ENCODE results near the gene EAF1.

Gene EAF1

DNA sequence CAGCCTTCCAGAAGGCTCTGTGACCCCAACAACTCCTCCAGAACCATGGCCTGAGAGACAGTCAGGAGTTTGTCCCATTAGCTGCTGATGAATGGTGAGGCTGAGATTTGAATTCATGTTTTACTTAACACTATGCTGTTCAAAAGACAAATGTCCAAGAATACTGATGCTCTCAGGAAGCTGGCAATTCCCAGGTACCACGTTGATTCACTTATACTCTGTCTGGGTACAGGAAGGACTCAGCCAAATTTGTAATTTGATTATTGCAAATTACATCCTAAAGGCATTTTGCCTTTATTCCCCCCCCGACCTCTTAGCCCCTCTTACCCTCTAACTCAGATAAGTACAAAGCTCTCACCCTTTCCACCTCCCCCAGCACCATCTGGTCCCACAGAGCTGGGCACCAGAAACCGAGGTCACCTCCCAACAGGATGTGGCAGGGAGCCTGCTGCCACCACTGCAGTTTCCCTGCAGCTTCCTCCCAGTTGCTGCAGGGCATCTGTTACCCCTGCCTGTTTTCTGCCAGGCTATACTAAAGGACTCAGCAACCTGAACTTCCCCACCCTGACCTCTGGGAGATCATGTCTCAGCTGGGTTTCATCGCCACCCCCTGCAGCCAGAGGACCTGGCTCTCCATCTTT is 33.6 kb downstream of the EAF1 start:
- no peak for TF ChIP-seq L3MBTL2 (conservative IDR thresholded peaks at IDR 0.05)
- no peak for TF ChIP-seq ZNF384 (IDR thresholded peaks at IDR 0.05)
- no peak for TF ChIP-seq LEF1 (IDR thresholded peaks at IDR 0.05; ENCODE audit: borderline replicate concordance)
- no peak for TF ChIP-seq TARDBP (IDR thresholded peaks at IDR 0.05)
- TF ChIP-seq HDGF (IDR thresholded peaks at IDR 0.05; ENCODE audit: borderline replicate concordance) = no peak
- no peak for TF ChIP-seq ARNT (IDR thresholded peaks at IDR 0.05)
- no peak for TF ChIP-seq NFRKB (IDR thresholded peaks at IDR 0.05)
- no peak for TF ChIP-seq FOXA1 (IDR thresholded peaks at IDR 0.05)
- TF ChIP-seq SP1 (IDR thresholded peaks at IDR 0.05) = no peak
- no peak for TF ChIP-seq BHLHE40 (IDR thresholded peaks at IDR 0.05; ENCODE audit: borderline replicate concordance)
- no peak for TF ChIP-seq FOXK2 (IDR thresholded peaks at IDR 0.05)
- no peak for TF ChIP-seq PKNOX1 (IDR thresholded peaks at IDR 0.05)
- TF ChIP-seq SUZ12 (IDR thresholded peaks at IDR 0.05) = no peak
- CTCF ChIA-PET = no interaction called here
- DNase-seq (ENCODE audit: extremely low spot score) = no peak
- POLR2A ChIA-PET = no interaction called here

GRCh38 chr3:15462451-15462850 is 35.1 kb downstream of the EAF1 start:
- DNase-seq (ENCODE audit: extremely low spot score) = no peak
- TF ChIP-seq NFRKB (IDR thresholded peaks at IDR 0.05) (no peak), SUZ12 (IDR thresholded peaks at IDR 0.05) (no peak), L3MBTL2 (conservative IDR thresholded peaks at IDR 0.05) (no peak), FOXK2 (IDR thresholded peaks at IDR 0.05) (no peak)
- CTCF ChIA-PET = no interaction called here
- POLR2A ChIA-PET = no interaction called here

- DNase-seq (ENCODE audit: extremely low spot score) = no peak
- ChIA-PET POLR2A (no interaction called here), CTCF (interaction anchor here (1.0 kb wide), 1 partner anchor 9 kb away, joined by 3 read pairs; no protein-coding TSS in a partner anchor)
- TF ChIP-seq LEF1 (IDR thresholded peaks at IDR 0.05; ENCODE audit: borderline replicate concordance) (no peak), NFRKB (IDR thresholded peaks at IDR 0.05) (no peak), ZNF384 (IDR thresholded peaks at IDR 0.05) (no peak), L3MBTL2 (conservative IDR thresholded peaks at IDR 0.05) (no peak), HDGF (IDR thresholded peaks at IDR 0.05; ENCODE audit: borderline replicate concordance) (no peak), CTBP1 (IDR thresholded peaks at IDR 0.05; ENCODE audit: borderline replicate concordance) (no peak), FOXM1 (IDR thresholded peaks at IDR 0.05; ENCODE audit: borderline replicate concordance) (no peak), SP1 (IDR thresholded peaks at IDR 0.05) (no peak), FOXA1 (IDR thresholded peaks at IDR 0.05) (no peak), PKNOX1 (IDR thresholded peaks at IDR 0.05) (no peak), ELF4 (IDR thresholded peaks at IDR 0.05) (no peak), TARDBP (IDR thresholded peaks at IDR 0.05) (no peak)
Observed at GRCh38 chr3:15465876-15466585, 38.6 kb downstream of the EAF1 start.

GRCh38 chr3:15467227-15468181 is 40.1 kb downstream of the EAF1 start:
- no peak for DNase-seq (ENCODE audit: extremely low spot score)
- ChIA-PET POLR2A (no interaction called here), CTCF (interaction anchor here (1.0 kb wide), 1 partner anchor 10 kb away, joined by 3 read pairs; no protein-coding TSS in a partner anchor)
- TF ChIP-seq NFRKB (IDR thresholded peaks at IDR 0.05) (no peak), CTBP1 (IDR thresholded peaks at IDR 0.05; ENCODE audit: borderline replicate concordance) (no peak), ELF4 (IDR thresholded peaks at IDR 0.05) (no peak), BHLHE40 (IDR thresholded peaks at IDR 0.05; ENCODE audit: borderline replicate concordance) (no peak), ARNT (IDR thresholded peaks at IDR 0.05) (no peak), FOXM1 (IDR thresholded peaks at IDR 0.05; ENCODE audit: borderline replicate concordance) (no peak), LEF1 (IDR thresholded peaks at IDR 0.05; ENCODE audit: borderline replicate concordance) (no peak), HDGF (IDR thresholded peaks at IDR 0.05; ENCODE audit: borderline replicate concordance) (no peak), PKNOX1 (IDR thresholded peaks at IDR 0.05) (no peak), ZNF384 (IDR thresholded peaks at IDR 0.05) (no peak), SP1 (IDR thresholded peaks at IDR 0.05) (no peak), SUZ12 (IDR thresholded peaks at IDR 0.05) (no peak), L3MBTL2 (conservative IDR thresholded peaks at IDR 0.05) (no peak), FOXK2 (IDR thresholded peaks at IDR 0.05) (no peak), TARDBP (IDR thresholded peaks at IDR 0.05) (no peak), FOXA1 (IDR thresholded peaks at IDR 0.05) (no peak)

- ChIA-PET POLR2A (no interaction called here), CTCF (no interaction called here)
- DNase-seq (ENCODE audit: extremely low spot score) = no peak
- TF ChIP-seq FOXK2 (IDR thresholded peaks at IDR 0.05) = no peak
- no peak for TF ChIP-seq FOXM1 (IDR thresholded peaks at IDR 0.05; ENCODE audit: borderline replicate concordance)
- no peak for TF ChIP-seq HDGF (IDR thresholded peaks at IDR 0.05; ENCODE audit: borderline replicate concordance)
- no peak for TF ChIP-seq NFRKB (IDR thresholded peaks at IDR 0.05)
- no peak for TF ChIP-seq TARDBP (IDR thresholded peaks at IDR 0.05)
- no peak for TF ChIP-seq PKNOX1 (IDR thresholded peaks at IDR 0.05)
- no peak for TF ChIP-seq SUZ12 (IDR thresholded peaks at IDR 0.05)
- TF ChIP-seq LEF1 (IDR thresholded peaks at IDR 0.05; ENCODE audit: borderline replicate concordance) = no peak
- no peak for TF ChIP-seq L3MBTL2 (conservative IDR thresholded peaks at IDR 0.05)
- TF ChIP-seq ZNF384 (IDR thresholded peaks at IDR 0.05) = no peak
- TF ChIP-seq ELF4 (IDR thresholded peaks at IDR 0.05) = no peak
- no peak for TF ChIP-seq SP1 (IDR thresholded peaks at IDR 0.05)
- no peak for TF ChIP-seq CTBP1 (IDR thresholded peaks at IDR 0.05; ENCODE audit: borderline replicate concordance)
- TF ChIP-seq BHLHE40 (IDR thresholded peaks at IDR 0.05; ENCODE audit: borderline replicate concordance) = no peak
- no peak for TF ChIP-seq ARNT (IDR thresholded peaks at IDR 0.05)
- no peak for TF ChIP-seq FOXA1 (IDR thresholded peaks at IDR 0.05)
Observed at GRCh38 chr3:15470261-15470660, 42.9 kb downstream of the EAF1 start.

All from HEK293T (cell line).